GM18517 (cell line): Measurements from ENCODE around the gene INTS11.

Source experiments
- ATAC-seq: cut with Tn5 transposase; IDR thresholded peaks from one replicate; pipeline ENCODE4 v1.9.1; 2021; ENCODE audit warnings: mild to moderate bottlenecking, moderate library complexity; ENCODE audit not compliant: unreplicated experiment

Gene INTS11

GRCh38 chr1:1303736-1304135, 20.7 kb downstream of the INTS11 start:
- ATAC-seq, result no peak

- no peak for ATAC-seq
These were observed 21.4 kb downstream of the INTS11 start for GRCh38 chr1:1302951-1303509.

- ATAC-seq, result no peak
These were observed 22.4 kb downstream of the INTS11 start for GRCh38 chr1:1302006-1302430.

GRCh38 chr1:1300352-1300739, 24.1 kb downstream of the INTS11 start:
- no peak for ATAC-seq

GRCh38 chr1:1299686-1300351, 24.6 kb downstream of the INTS11 start:
- ATAC-seq, result no peak

- no peak for ATAC-seq
These were observed 25.4 kb downstream of the INTS11 start for GRCh38 chr1:1298861-1299685.

- ATAC-seq, result no peak
These were observed 26.5 kb downstream of the INTS11 start for GRCh38 chr1:1297802-1298424.

- no peak for ATAC-seq
These were observed 28.1 kb downstream of the INTS11 start for GRCh38 chr1:1296070-1297061.

GRCh38 chr1:1295154-1295923, 29.1 kb downstream of the INTS11 start:
- ATAC-seq, result no peak

GRCh38 chr1:1294250-1294890, 30.1 kb downstream of the INTS11 start:
- ATAC-seq, result no peak

- no peak for ATAC-seq
These were observed 30.9 kb downstream of the INTS11 start for GRCh38 chr1:1293263-1294249.

- ATAC-seq, result no peak
These were observed 31.6 kb downstream of the INTS11 start for GRCh38 chr1:1292851-1293250.

GRCh38 chr1:1292442-1292779, 32.0 kb downstream of the INTS11 start:
- ATAC-seq, result no peak

- no peak for ATAC-seq
These were observed 32.7 kb downstream of the INTS11 start for GRCh38 chr1:1291548-1292441.

GRCh38 chr1:1291023-1291528, 33.4 kb downstream of the INTS11 start:
- no peak for ATAC-seq

GRCh38 chr1:1290238-1290731, 34.2 kb downstream of the INTS11 start:
- ATAC-seq, result no peak
